ENCODE results near the gene ASAH2.

DNA sequence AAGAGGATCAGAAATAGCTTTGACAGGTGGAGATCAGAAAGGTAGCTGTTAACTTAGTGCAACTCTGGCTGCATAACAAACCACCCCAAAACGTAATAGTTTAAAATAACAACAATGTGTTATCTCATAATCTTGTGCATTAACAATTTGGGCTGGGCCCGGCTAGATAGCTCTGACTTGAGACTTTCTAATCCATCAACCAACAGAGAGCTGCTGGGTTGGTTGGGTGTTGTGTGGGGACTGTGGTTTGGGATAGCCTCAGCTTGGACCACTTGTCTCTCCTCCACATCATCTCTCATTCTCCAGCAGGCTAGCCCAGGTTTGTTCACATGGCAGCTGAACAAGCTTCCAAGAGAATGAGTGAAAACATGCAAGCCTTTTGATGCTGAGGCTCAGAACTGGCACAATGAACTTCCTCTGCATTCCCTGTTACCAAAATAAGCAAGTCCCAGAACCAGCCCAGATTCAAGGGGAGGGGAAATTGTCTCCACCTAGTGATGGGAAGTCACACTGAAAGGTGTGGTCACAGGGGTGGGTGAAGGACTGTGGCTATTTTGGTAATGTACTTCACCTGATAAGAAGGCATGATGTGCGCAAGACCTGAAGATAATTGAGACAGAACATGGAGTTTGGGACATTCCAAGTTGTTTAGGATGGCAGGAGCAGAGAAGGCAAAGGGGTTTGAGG lies 20.4 kb upstream of the ASAH2 start:
- TF ChIP-seq, protein P1, sequence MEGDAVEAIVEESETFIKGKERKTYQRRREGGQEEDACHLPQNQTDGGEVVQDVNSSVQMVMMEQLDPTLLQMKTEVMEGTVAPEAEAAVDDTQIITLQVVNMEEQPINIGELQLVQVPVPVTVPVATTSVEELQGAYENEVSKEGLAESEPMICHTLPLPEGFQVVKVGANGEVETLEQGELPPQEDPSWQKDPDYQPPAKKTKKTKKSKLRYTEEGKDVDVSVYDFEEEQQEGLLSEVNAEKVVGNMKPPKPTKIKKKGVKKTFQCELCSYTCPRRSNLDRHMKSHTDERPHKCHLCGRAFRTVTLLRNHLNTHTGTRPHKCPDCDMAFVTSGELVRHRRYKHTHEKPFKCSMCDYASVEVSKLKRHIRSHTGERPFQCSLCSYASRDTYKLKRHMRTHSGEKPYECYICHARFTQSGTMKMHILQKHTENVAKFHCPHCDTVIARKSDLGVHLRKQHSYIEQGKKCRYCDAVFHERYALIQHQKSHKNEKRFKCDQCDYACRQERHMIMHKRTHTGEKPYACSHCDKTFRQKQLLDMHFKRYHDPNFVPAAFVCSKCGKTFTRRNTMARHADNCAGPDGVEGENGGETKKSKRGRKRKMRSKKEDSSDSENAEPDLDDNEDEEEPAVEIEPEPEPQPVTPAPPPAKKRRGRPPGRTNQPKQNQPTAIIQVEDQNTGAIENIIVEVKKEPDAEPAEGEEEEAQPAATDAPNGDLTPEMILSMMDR (IDR thresholded peaks at IDR 0.05; ENCODE audit: insufficient read depth, low read length) = no peak
- TF ChIP-seq, protein P2, sequence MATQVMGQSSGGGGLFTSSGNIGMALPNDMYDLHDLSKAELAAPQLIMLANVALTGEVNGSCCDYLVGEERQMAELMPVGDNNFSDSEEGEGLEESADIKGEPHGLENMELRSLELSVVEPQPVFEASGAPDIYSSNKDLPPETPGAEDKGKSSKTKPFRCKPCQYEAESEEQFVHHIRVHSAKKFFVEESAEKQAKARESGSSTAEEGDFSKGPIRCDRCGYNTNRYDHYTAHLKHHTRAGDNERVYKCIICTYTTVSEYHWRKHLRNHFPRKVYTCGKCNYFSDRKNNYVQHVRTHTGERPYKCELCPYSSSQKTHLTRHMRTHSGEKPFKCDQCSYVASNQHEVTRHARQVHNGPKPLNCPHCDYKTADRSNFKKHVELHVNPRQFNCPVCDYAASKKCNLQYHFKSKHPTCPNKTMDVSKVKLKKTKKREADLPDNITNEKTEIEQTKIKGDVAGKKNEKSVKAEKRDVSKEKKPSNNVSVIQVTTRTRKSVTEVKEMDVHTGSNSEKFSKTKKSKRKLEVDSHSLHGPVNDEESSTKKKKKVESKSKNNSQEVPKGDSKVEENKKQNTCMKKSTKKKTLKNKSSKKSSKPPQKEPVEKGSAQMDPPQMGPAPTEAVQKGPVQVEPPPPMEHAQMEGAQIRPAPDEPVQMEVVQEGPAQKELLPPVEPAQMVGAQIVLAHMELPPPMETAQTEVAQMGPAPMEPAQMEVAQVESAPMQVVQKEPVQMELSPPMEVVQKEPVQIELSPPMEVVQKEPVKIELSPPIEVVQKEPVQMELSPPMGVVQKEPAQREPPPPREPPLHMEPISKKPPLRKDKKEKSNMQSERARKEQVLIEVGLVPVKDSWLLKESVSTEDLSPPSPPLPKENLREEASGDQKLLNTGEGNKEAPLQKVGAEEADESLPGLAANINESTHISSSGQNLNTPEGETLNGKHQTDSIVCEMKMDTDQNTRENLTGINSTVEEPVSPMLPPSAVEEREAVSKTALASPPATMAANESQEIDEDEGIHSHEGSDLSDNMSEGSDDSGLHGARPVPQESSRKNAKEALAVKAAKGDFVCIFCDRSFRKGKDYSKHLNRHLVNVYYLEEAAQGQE (IDR thresholded peaks at IDR 0.05; ENCODE audit: insufficient replicate concordance, low read depth) = no peak
- no peak for TF ChIP-seq POLR2AphosphoS5 (IDR thresholded peaks at IDR 0.05; ENCODE audit: low read depth)
- no peak for TF ChIP-seq SPI1 (IDR thresholded peaks at IDR 0.05; ENCODE audit: borderline replicate concordance, low read depth)
- no peak for TF ChIP-seq GABPA (IDR thresholded peaks at IDR 0.05; ENCODE audit: low read depth)

Data from HL-60 (cell line).